Stimulated activated CD4-positive, alpha-beta T cell treated with anti-CD3 and anti-CD28 coated beads, Interleukin-15, amount 100 ng/mL, for 48 hours (primary cell): Measurements from ENCODE around the gene GPR35.

Experiments used
- DNase-seq, 2 donors: peaks; one replicate each; pipeline ENCODE4 v3.0.0-alpha.2; 2020; ENCODE audit warnings: low read depth in 2 of 2

GPR35 gene

GRCh38 chr2:240624950-240625621, at the start of gene GPR35:
Gene GPR35, plus strand, starts transcription at chr2:240625480. Its CDS starts 4,473 bp downstream, at chr2:240629953.
- peak; percentile 76 to 78 for DNase-seq

GRCh38 chr2:240576036-240576435, 49.2 kb upstream of the GPR35 start:
- DNase-seq: no peak

- DNase-seq: no peak
Observed at GRCh38 chr2:240576436-240577205, 48.7 kb upstream of the GPR35 start.

GRCh38 chr2:240577281-240578109, 47.8 kb upstream of the GPR35 start:
- DNase-seq: no peak

- no peak for DNase-seq
Observed at GRCh38 chr2:240578110-240578450, 47.2 kb upstream of the GPR35 start.

GRCh38 chr2:240578488-240578887, 46.8 kb upstream of the GPR35 start:
- no peak for DNase-seq

GRCh38 chr2:240579071-240579762, 46.1 kb upstream of the GPR35 start:
- no peak for DNase-seq

GRCh38 chr2:240579771-240580614, 45.3 kb upstream of the GPR35 start:
- DNase-seq: peak in 1 of 2 donors; percentile 65

GRCh38 chr2:240581811-240582210, 43.5 kb upstream of the GPR35 start:
- no peak for DNase-seq

GRCh38 chr2:240582781-240583180, 42.5 kb upstream of the GPR35 start:
- no peak for DNase-seq

GRCh38 chr2:240583774-240584173, 41.5 kb upstream of the GPR35 start:
- no peak for DNase-seq

GRCh38 chr2:240584486-240585031, 40.7 kb upstream of the GPR35 start:
- DNase-seq: no peak

GRCh38 chr2:240585101-240585500, 40.2 kb upstream of the GPR35 start:
- DNase-seq: no peak

GRCh38 chr2:240585681-240586197, 39.5 kb upstream of the GPR35 start:
- DNase-seq: no peak

- peak; percentile 94 to 97 for DNase-seq
Observed at GRCh38 chr2:240586198-240586918, 38.9 kb upstream of the GPR35 start, which contains the start of gene CAPN10. Gene CAPN10, plus strand, starts transcription at chr2:240586734. Its CDS starts 178 bp downstream, at chr2:240586912.

- DNase-seq: no peak
Observed at GRCh38 chr2:240586919-240587800, 38.1 kb upstream of the GPR35 start.

GRCh38 chr2:240588006-240588655, 37.1 kb upstream of the GPR35 start:
- no peak for DNase-seq

- DNase-seq: no peak
Observed at GRCh38 chr2:240588669-240589068, 36.6 kb upstream of the GPR35 start.
